Stimulated activated effector memory CD8-positive, alpha-beta T cell treated with anti-CD3 and anti-CD28 coated beads, Interleukin-12 subunit alpha, Interleukin-12 subunit beta, amount 100 ng/mL, for 72 hours (primary cell): ENCODE data around the gene PTPRN2.

Experiments used
- ATAC-seq: fragments of 150-1000 bp; cut with Tn5 transposase; 2 replicates; pipeline ENCODE4 v1.10.0; 2021
- DNase-seq, 2 donors: peaks; one replicate each; pipeline ENCODE4 v3.0.0; 2021 to 2022; ENCODE audit warnings: low spot score in 2 of 2
- H3K27ac Mint-ChIP-seq: one replicate; pipeline ENCODE4 v1.8.0; 2022; ENCODE audit warnings: mild to moderate bottlenecking, mixed read lengths
- H3K36me3 Mint-ChIP-seq: one replicate; pipeline ENCODE4 v1.8.0; 2022; ENCODE audit warnings: mild to moderate bottlenecking, mixed read lengths
- H3K4me1 Mint-ChIP-seq: one replicate; pipeline ENCODE4 v1.8.0; 2022; ENCODE audit warnings: mixed read lengths
- H3K4me3 Mint-ChIP-seq: one replicate; pipeline ENCODE4 v1.8.0; 2022; ENCODE audit warnings: mild to moderate bottlenecking, mixed read lengths
- H3K9me3 Mint-ChIP-seq: one replicate; pipeline ENCODE4 v1.8.0; 2022; ENCODE audit warnings: mixed read lengths

Gene PTPRN2

GRCh38 chr7:158014976-158015375 lies 572.6 kb downstream of the PTPRN2 start:
- peaks cover 5% of the 10 kb centered on the region for H3K4me1 Mint-ChIP-seq
- H3K9me3 Mint-ChIP-seq: no peaks in the 10 kb centered on the region
- DNase-seq (no peak), ATAC-seq (no peak)
- no peaks in the 10 kb centered on the region for H3K36me3 Mint-ChIP-seq
- no peak overlapping the region for H3K27ac Mint-ChIP-seq
- H3K4me3 Mint-ChIP-seq: no peak overlapping the region

DNA sequence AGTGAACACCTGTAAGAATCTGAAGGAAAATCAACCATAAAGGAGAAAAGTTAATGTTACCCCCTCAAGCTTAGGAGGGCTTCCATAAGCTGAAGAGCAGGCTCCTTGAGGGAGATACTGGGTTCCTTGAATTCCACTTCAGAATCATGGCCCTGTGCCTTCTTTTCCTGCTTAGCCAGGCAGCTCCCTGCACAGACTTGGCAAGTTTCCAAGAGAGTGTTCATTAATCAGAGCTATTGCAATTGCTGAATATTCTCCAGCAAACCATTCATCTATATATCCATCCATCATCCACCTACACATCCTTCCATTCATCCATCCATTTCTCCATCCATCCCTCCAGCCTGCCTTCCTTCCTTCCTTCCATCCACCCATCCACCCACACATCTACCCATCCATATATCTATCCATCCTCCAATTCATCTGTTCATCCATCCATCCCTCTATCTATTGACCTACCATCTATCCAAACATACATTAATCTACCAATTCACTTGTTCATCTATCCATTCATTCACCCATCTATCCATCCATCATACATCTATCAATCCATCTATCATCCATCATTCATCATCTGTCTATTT lies 574.4 kb downstream of the PTPRN2 start:
- no peaks in the 10 kb centered on the region for H3K9me3 Mint-ChIP-seq
- no peak for DNase-seq
- no peak for ATAC-seq
- H3K36me3 Mint-ChIP-seq: no peaks in the 10 kb centered on the region
- H3K4me3 Mint-ChIP-seq: no peak overlapping the region
- H3K27ac Mint-ChIP-seq: no peak overlapping the region
- H3K4me1 Mint-ChIP-seq: peaks cover 5% of the 10 kb centered on the region

- H3K27ac Mint-ChIP-seq: no peak overlapping the region
- no peaks in the 10 kb centered on the region for H3K9me3 Mint-ChIP-seq
- no peaks in the 10 kb centered on the region for H3K36me3 Mint-ChIP-seq
- no peak overlapping the region for H3K4me3 Mint-ChIP-seq
- peaks cover 10% of the 10 kb centered on the region for H3K4me1 Mint-ChIP-seq
- ATAC-seq: no peak
- DNase-seq: no peak
These were observed 575.7 kb downstream of the PTPRN2 start for GRCh38 chr7:158011941-158012340.

- H3K36me3 Mint-ChIP-seq: no peaks in the 10 kb centered on the region
- H3K4me1 Mint-ChIP-seq: peaks cover 10% of the 10 kb centered on the region
- DNase-seq: no peak
- H3K4me3 Mint-ChIP-seq: no peak overlapping the region
- H3K27ac Mint-ChIP-seq: no peak overlapping the region
- H3K9me3 Mint-ChIP-seq: no peaks in the 10 kb centered on the region
- ATAC-seq: no peak
These were observed 576.5 kb downstream of the PTPRN2 start for GRCh38 chr7:158010961-158011693.

- no peaks in the 10 kb centered on the region for H3K9me3 Mint-ChIP-seq
These were observed 577.7 kb downstream of the PTPRN2 start for GRCh38 chr7:158009886-158010285.

GRCh38 chr7:158008267-158008666 lies 579.4 kb downstream of the PTPRN2 start:
- Mint-ChIP-seq H3K4me1 (peaks cover 10% of the 10 kb centered on the region), H3K36me3 (no peaks in the 10 kb centered on the region), H3K4me3 (no peak overlapping the region), H3K9me3 (no peaks in the 10 kb centered on the region), H3K27ac (no peak overlapping the region)
- ATAC-seq (no peak), DNase-seq (no peak)

More at GRCh38 chr7:158009886-158010285, 577.7 kb downstream of the PTPRN2 start:
- DNase-seq (no peak), ATAC-seq (no peak)
- Mint-ChIP-seq H3K27ac (no peak overlapping the region), H3K4me1 (peaks cover 10% of the 10 kb centered on the region), H3K4me3 (no peak overlapping the region), H3K36me3 (no peaks in the 10 kb centered on the region)

DNA sequence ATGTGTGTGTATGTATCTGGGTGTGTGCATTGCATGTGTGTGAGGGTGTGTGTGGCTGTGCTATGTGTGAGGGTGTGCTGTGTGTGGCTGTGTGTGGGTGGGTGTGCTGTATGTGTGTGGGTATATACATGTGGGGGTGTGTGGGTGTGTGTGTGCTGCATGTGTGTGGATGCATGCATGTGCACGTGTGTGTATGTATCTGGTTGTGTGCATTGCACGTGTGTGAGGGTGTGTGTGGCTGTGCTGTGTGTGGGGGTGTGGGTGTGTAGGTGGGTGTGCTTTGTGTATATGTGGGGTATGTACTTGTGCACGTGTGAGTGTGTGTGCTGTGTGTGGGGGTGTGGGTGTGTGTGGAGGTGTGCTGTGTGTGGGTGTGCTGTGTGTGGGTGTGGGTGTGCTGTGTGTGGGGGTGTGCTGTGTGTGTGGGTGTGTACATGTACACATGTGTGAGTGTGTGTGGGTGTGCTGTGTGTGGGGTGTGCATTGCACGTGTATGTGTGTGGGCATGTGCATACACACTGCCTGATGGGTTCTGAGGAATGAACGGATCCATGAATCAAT lies 579.8 kb downstream of the PTPRN2 start:
- H3K9me3 Mint-ChIP-seq: no peaks in the 10 kb centered on the region
- ATAC-seq: peak; percentile 4
- peak overlapping the region; percentile 24 for H3K27ac Mint-ChIP-seq
- H3K36me3 Mint-ChIP-seq: no peaks in the 10 kb centered on the region
- no peak overlapping the region for H3K4me3 Mint-ChIP-seq
- no peak for DNase-seq
- peaks cover 10% of the 10 kb centered on the region for H3K4me1 Mint-ChIP-seq

GRCh38 chr7:158006841-158007696 lies 580.6 kb downstream of the PTPRN2 start:
- peaks cover 10% of the 10 kb centered on the region for H3K4me1 Mint-ChIP-seq
- no peaks in the 10 kb centered on the region for H3K9me3 Mint-ChIP-seq
- H3K27ac Mint-ChIP-seq: peak overlapping the region; percentile 24
- DNase-seq (no peak), ATAC-seq (peak; percentile 17)
- H3K4me3 Mint-ChIP-seq: no peak overlapping the region
- no peaks in the 10 kb centered on the region for H3K36me3 Mint-ChIP-seq

DNA sequence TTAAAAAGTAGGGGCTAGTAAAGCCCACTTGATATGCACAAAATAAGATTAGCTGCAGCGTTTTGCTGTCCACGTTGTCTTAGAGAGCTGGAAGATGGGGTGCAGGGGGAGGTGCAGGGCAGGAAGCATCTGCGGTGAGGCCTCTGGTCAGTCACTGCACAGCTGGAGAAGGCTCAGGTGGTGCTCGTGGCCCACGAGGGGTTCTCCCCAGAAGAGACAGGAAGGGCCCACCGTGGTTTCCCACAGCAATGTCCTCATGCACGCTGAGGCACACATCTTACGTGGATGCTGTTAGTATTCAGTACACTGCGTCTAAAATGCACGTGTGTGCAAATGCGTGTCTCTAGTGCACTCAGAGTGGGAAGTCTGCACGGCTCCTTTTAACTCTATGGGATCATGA lies 582.1 kb downstream of the PTPRN2 start:
- no peak overlapping the region for H3K27ac Mint-ChIP-seq

GRCh38 chr7:158004123-158004490 lies 583.5 kb downstream of the PTPRN2 start:
- peaks cover 6% of the 10 kb centered on the region for H3K4me1 Mint-ChIP-seq
- no peak overlapping the region for H3K27ac Mint-ChIP-seq
- no peak for ATAC-seq

More for the DNA sequence above, 582.1 kb downstream of the PTPRN2 start:
- Mint-ChIP-seq H3K9me3 (no peaks in the 10 kb centered on the region), H3K4me3 (no peak overlapping the region), H3K36me3 (no peaks in the 10 kb centered on the region), H3K4me1 (peaks cover 6% of the 10 kb centered on the region)
- ATAC-seq: no peak
- DNase-seq: no peak

GRCh38 chr7:158003441-158004122 lies 584.0 kb downstream of the PTPRN2 start:
- no peak overlapping the region for H3K27ac Mint-ChIP-seq
- H3K4me1 Mint-ChIP-seq: peaks cover 6% of the 10 kb centered on the region
- DNase-seq (no peak), ATAC-seq (no peak)
- no peaks in the 10 kb centered on the region for H3K9me3 Mint-ChIP-seq
- H3K4me3 Mint-ChIP-seq: no peak overlapping the region
- H3K36me3 Mint-ChIP-seq: no peaks in the 10 kb centered on the region

More at GRCh38 chr7:158004123-158004490, 583.5 kb downstream of the PTPRN2 start:
- no peak overlapping the region for H3K4me3 Mint-ChIP-seq
- no peak for DNase-seq
- no peaks in the 10 kb centered on the region for H3K36me3 Mint-ChIP-seq
- H3K9me3 Mint-ChIP-seq: no peaks in the 10 kb centered on the region

GRCh38 chr7:158002486-158003080 lies 585.0 kb downstream of the PTPRN2 start:
- Mint-ChIP-seq H3K36me3 (no peaks in the 10 kb centered on the region), H3K27ac (no peak overlapping the region), H3K4me1 (peaks cover 6% of the 10 kb centered on the region), H3K4me3 (no peak overlapping the region), H3K9me3 (no peaks in the 10 kb centered on the region)
- no peak for ATAC-seq
- DNase-seq: no peak

DNA sequence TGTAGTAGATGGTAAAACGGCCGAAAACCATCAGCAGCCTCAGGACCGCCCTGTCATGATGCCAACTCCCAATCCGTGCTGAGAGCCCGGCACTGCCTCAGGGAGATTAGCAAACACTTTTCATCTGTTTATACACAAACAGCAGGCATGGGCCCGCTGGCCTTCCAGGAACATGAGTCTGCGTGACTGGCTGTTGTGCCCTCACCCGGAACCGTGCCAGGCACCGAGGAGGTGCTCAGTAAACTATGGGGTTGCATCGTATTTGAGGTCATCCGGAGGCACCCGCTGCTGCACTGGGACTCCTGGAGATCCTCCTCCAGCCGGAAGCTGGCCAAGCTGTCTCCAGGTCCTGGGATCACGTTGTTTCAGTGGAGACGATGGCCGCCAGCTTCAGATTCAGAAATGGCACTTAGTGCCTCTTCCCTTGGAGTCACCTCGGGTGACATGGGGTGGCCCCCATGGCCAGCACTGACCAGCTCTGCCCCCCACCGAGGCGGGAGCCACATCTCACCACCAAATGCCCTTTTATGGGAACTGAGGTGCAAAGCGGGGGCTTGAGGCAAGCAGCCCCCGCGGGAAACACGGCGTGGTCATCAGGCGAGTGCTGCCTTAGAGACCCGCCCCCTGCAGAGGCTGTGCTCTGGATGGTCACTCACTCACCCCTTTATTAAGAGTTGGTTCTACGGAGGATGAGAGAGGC lies 585.9 kb downstream of the PTPRN2 start:
- Mint-ChIP-seq H3K4me1 (no peaks in the 10 kb centered on the region), H3K36me3 (no peaks in the 10 kb centered on the region), H3K4me3 (no peak overlapping the region), H3K27ac (no peak overlapping the region), H3K9me3 (no peaks in the 10 kb centered on the region)
- DNase-seq: no peak
- no peak for ATAC-seq

- H3K36me3 Mint-ChIP-seq: no peaks in the 10 kb centered on the region
- ATAC-seq (no peak), DNase-seq (no peak)
- no peak overlapping the region for H3K27ac Mint-ChIP-seq
- no peaks in the 10 kb centered on the region for H3K9me3 Mint-ChIP-seq
- no peaks in the 10 kb centered on the region for H3K4me1 Mint-ChIP-seq
- H3K4me3 Mint-ChIP-seq: no peak overlapping the region
These were observed 586.6 kb downstream of the PTPRN2 start for GRCh38 chr7:158001003-158001402.
